GM06990 (cell line): Measurements from ENCODE around the gene LRRC3.

Source experiments
- DNase-seq: peaks from one replicate; pipeline ENCODE4 v3.0.0-alpha.2; 2011; ENCODE audit not compliant: insufficient read length; ENCODE audit errors: extremely low read depth
- H3K27me3 ChIP-seq: replicated peaks from 2 replicates; pipeline ENCODE4 v1.6.0; 2011; ENCODE audit warnings: low read length; ENCODE audit not compliant: control insufficient read depth, insufficient read depth
- H3K36me3 ChIP-seq: 2 replicates; pipeline ENCODE4 v1.5.1; 2011; ENCODE audit warnings: low read length; ENCODE audit not compliant: control insufficient read depth, insufficient read depth
- H3K4me3 ChIP-seq: replicated peaks from 2 replicates; pipeline ENCODE4 v1.5.1; 2011; ENCODE audit warnings: low read depth, mild to moderate bottlenecking, control low read depth, low read length
- TF ChIP-seq, protein P1 (sequence below): IDR thresholded peaks from 2 replicates; pipeline ENCODE4 v1.5.1; 2011; ENCODE audit warnings: low read length, control low read depth, mild to moderate bottlenecking, inconsistent platforms; ENCODE audit not compliant: insufficient read depth, poor library complexity, severe bottlenecking

Gene LRRC3, protein sequence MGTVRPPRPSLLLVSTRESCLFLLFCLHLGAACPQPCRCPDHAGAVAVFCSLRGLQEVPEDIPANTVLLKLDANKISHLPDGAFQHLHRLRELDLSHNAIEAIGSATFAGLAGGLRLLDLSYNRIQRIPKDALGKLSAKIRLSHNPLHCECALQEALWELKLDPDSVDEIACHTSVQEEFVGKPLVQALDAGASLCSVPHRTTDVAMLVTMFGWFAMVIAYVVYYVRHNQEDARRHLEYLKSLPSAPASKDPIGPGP

DNA sequence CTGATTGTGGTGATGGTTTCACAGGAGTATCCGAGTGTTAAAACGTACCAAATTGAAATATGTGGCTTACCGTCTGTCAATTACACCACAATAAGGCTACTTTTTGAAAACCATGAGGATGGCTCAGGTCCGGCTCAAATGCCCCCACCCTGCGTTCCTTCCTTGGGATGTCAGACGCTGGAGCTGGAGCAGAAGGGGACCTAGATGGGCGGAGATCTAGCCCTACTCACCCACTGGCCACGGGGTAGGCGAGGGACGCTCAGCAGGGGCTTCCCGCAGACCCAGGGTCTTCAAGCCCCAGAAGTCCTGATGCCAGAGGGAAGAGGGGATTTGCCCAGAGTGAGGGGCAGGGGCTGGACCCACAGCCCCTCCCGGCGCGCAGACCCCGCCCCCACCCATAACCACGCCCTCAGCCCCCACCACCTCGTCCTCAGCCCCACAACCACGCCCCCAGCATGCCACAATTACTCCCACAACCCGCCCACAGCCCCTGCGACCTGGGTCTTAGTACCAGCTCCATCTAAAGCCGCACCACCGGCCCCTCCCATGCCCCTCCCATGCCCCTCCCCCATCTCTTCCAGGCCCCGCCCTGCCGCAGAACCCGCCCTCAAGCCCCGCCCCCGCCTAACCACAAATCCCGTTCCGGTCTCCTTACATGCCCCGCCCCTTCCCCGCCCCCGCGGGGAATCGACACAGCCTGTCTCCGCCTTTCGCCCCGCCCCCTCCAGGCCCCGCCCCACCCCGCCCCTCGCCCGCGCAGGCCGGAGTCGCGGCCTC, at the start of gene LRRC3:
LRRC3 (plus strand) TSS at position 764 of the 777 bp plus-strand sequence. CDS start 1,135 bp downstream, outside the sequence.
- Histone ChIP-seq H3K27me3 (no peaks in the 10 kb centered on the region), H3K36me3 (no peaks in the 10 kb centered on the region), H3K4me3 (peak within 1 kb of the TSS; percentile 60)
- TF ChIP-seq, protein P1, sequence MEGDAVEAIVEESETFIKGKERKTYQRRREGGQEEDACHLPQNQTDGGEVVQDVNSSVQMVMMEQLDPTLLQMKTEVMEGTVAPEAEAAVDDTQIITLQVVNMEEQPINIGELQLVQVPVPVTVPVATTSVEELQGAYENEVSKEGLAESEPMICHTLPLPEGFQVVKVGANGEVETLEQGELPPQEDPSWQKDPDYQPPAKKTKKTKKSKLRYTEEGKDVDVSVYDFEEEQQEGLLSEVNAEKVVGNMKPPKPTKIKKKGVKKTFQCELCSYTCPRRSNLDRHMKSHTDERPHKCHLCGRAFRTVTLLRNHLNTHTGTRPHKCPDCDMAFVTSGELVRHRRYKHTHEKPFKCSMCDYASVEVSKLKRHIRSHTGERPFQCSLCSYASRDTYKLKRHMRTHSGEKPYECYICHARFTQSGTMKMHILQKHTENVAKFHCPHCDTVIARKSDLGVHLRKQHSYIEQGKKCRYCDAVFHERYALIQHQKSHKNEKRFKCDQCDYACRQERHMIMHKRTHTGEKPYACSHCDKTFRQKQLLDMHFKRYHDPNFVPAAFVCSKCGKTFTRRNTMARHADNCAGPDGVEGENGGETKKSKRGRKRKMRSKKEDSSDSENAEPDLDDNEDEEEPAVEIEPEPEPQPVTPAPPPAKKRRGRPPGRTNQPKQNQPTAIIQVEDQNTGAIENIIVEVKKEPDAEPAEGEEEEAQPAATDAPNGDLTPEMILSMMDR, result no peak
- DNase-seq, result peak; percentile 78

DNA sequence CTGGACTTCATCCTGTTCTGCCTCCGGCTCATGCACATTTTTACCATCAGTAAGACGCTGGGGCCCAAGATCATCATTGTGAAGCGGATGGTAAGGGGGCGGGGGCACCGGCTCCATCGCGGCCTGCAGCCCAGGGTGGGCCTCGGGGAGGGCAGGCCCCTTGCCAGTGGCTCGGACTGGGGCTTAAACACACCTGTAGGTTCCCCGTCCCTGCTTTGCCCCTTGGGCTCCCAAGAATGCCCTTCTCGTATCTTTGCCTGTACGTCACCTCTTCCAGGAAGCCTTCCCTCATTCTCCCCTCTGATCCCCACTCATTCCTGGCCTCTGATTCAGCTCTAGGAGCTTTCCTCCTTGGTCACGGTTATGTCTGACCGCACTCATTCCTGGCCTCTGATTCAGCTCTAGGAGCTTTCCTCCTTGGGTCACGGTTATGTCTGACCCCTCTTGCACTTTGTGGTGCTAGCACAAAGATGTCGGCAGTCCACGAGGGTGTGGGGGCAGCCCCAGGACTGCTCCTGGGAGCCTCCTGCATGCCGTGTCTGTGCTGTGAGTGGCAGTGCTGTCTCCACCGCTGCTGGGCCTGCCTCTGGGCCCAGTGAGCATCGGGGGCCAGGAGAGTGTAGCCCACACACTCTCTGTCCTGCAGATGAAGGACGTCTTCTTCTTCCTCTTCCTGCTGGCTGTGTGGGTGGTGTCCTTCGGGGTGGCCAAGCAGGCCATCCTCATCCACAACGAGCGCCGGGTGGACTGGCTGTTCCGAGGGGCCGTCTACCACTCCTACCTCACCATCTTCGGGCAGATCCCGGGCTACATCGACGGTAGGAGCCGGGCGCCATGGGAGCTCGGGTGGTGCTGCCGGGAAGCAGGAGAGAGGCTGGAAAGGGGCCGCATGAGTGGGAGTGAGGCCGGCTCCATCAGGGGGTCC, 49.1 kb upstream of the LRRC3 start:
- H3K27me3 ChIP-seq, result no peaks in the 10 kb centered on the region
- DNase-seq, result no peak
- TF ChIP-seq, protein P1, result no peak
- H3K36me3 ChIP-seq, result no peaks in the 10 kb centered on the region
- H3K4me3 ChIP-seq, result no peak overlapping the region

DNA sequence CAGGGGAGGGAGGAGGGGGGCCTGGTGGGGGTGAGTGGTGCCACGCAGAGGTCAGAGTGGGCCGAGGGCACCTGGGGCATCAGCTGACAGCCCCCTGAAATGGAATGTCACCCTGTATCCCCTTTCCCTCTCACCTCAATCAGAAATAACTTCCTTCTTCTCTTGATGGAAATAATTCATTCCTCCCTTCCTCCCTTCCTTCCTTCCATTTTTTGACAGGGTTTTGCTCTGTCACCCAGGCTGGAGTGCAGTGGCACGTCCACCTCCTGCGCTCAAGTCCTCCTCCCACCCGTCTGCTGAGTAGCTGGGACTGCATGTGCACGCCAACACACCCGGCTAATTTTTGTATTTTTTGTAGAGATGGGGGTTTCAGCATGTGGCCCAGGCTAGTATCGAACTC, 48.4 kb upstream of the LRRC3 start:
- H3K4me3 ChIP-seq, result no peak overlapping the region
- TF ChIP-seq, protein P1, result no peak

DNA sequence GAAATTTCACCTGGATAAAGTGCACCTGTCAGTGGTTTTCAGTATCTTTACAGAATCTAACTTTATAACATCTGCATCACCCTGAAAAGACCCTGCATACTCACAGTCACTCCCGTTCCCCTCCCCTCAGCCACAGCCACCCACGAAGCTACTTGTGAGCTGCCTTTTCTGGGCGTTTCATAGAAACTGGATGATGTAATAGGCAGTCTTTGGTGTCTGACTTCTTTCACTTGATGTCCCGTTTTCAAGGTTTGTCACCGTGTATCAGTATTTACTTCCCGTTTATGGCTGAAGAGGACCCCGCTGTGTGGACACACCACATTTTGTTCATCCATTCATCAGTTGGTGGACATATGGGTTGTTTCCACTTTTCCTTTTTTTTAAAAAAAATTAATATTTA, 47.8 kb upstream of the LRRC3 start:
- DNase-seq, result no peak
- Histone ChIP-seq H3K27me3 (no peaks in the 10 kb centered on the region), H3K36me3 (no peaks in the 10 kb centered on the region), H3K4me3 (no peak overlapping the region)
- TF ChIP-seq, protein P1, result no peak

More for the DNA sequence above, 48.4 kb upstream of the LRRC3 start:
- no peaks in the 10 kb centered on the region for H3K27me3 ChIP-seq
- no peaks in the 10 kb centered on the region for H3K36me3 ChIP-seq
- no peak for DNase-seq

DNA sequence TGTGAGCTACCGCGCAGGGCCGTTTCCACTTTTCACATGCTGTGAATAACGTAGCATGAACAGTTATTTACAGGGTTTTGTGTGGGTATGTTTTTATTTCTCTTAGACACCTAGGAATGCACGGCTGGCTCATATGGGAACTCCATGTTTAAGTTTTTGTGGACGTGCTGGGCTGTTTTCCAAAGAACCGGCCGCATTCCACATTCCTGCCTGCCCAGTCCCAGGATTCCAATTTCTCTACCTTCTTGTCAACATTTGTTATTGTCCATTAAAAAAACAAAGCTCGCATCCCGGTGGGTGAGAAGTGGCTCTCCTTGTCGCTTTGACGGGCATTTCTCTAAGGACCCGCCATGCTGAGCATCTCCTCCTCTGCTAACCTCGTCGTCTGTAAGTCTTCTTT, 47.1 kb upstream of the LRRC3 start:
- TF ChIP-seq, protein P1, result no peak
- Histone ChIP-seq H3K4me3 (no peak overlapping the region), H3K36me3 (no peaks in the 10 kb centered on the region), H3K27me3 (no peaks in the 10 kb centered on the region)
- no peak for DNase-seq
